GM23338 (cell line): Measurements from ENCODE around the gene MAP3K13. TPM values are rescaled to one million over a fixed set of nuclear protein-coding genes. Genes with fewer than 3 reads are reported as not detected.

Experiments used
- ATAC-seq: fragments of 200-7000 bp; cut with Tn5 transposase; 3 replicates; pipeline ENCODE4 v1.9.1; 2020
- DNase-seq: peaks from one replicate; pipeline ENCODE4 v3.0.0-alpha.2; 2015; ENCODE audit warnings: low spot score
- H2AFZ ChIP-seq: fragments of 200-600 bp; sonication (generic); 2 replicates; pipeline ENCODE4 v1.8.0; 2016; ENCODE audit warnings: antibody characterized with exemption, mild to moderate bottlenecking, moderate library complexity
- H3F3A ChIP-seq: fragments of 200-600 bp; sonication (generic); replicated peaks from 2 replicates; pipeline ENCODE4 v1.8.0; 2017; ENCODE audit warnings: antibody characterized with exemption, mixed run types, low read depth
- H3K27ac ChIP-seq: fragments of 200-600 bp; sonication (generic); 2 replicates; pipeline ENCODE4 v1.6.1; 2016; ENCODE audit warnings: low read depth
- H3K27me3 ChIP-seq: fragments of 200-600 bp; sonication (generic); 2 replicates; pipeline ENCODE4 v1.8.0; 2016; ENCODE audit warnings: mild to moderate bottlenecking, mixed run types, moderate library complexity; ENCODE audit not compliant: insufficient read depth
- H3K36me3 ChIP-seq: fragments of 200-600 bp; sonication (generic); 2 replicates; pipeline ENCODE4 v1.8.0; 2016; ENCODE audit warnings: mild to moderate bottlenecking; ENCODE audit not compliant: insufficient read depth
- H3K4me1 ChIP-seq: fragments of 200-600 bp; sonication (generic); 2 replicates; pipeline ENCODE4 v1.8.0; 2016; ENCODE audit warnings: mild to moderate bottlenecking, moderate library complexity; ENCODE audit not compliant: insufficient read depth
- H3K4me2 ChIP-seq: fragments of 200-600 bp; sonication (generic); 2 replicates; pipeline ENCODE4 v1.7.1; 2017; ENCODE audit warnings: mixed run types
- H3K4me3 ChIP-seq: fragments of 200-600 bp; sonication (generic); 2 replicates; pipeline ENCODE4 v1.6.1; 2016; ENCODE audit warnings: mixed run types
- H3K79me2 ChIP-seq: fragments of 200-600 bp; sonication (generic); replicated peaks from 2 replicates; pipeline ENCODE4 v1.8.0; 2017; ENCODE audit warnings: mild to moderate bottlenecking; ENCODE audit not compliant: insufficient read depth
- H3K9me2 ChIP-seq: fragments of 200-600 bp; sonication (generic); 2 replicates; pipeline ENCODE4 v1.8.0; 2017; ENCODE audit not compliant: insufficient read depth
- H4K20me1 ChIP-seq: fragments of 200-600 bp; sonication (generic); replicated peaks from 2 replicates; pipeline ENCODE4 v1.8.0; 2017; ENCODE audit warnings: mild to moderate bottlenecking; ENCODE audit not compliant: insufficient read depth
- H3K27ac Mint-ChIP-seq: 2 replicates; pipeline ENCODE4 v1.8.0; 2020; ENCODE audit warnings: inconsistent platforms, mild to moderate bottlenecking, moderate library complexity, mixed read lengths
- H3K27me3 Mint-ChIP-seq: 3 replicates; pipeline ENCODE4 v1.8.0; 2022; ENCODE audit warnings: low read depth, mild to moderate bottlenecking, moderate library complexity, mixed read lengths, inconsistent platforms; ENCODE audit not compliant: insufficient read depth, poor library complexity
- H3K36me3 Mint-ChIP-seq: 3 replicates; pipeline ENCODE4 v1.8.0; 2021; ENCODE audit warnings: low read depth, mild to moderate bottlenecking, inconsistent platforms, moderate library complexity, mixed read lengths
- H3K4me1 Mint-ChIP-seq: 3 replicates; pipeline ENCODE4 v1.8.0; 2020; ENCODE audit warnings: mild to moderate bottlenecking, inconsistent platforms, mixed read lengths
- H3K4me3 Mint-ChIP-seq: 3 replicates; pipeline ENCODE4 v1.8.0; 2021; ENCODE audit warnings: moderate library complexity, mild to moderate bottlenecking, inconsistent platforms, mixed read lengths
- H3K9me3 Mint-ChIP-seq: 3 replicates; pipeline ENCODE4 v1.8.0; 2020; ENCODE audit warnings: moderate library complexity, mild to moderate bottlenecking, inconsistent platforms, mixed read lengths
- ETS1 ChIP-seq: IDR thresholded peaks from 2 replicates; pipeline ENCODE4 v1.6.1; 2016; ENCODE audit warnings: antibody characterized with exemption
- EZH2 ChIP-seq: fragments of 200-600 bp; sonication (generic); IDR thresholded peaks from one replicate; pipeline ENCODE4 v1.8.0; 2017; ENCODE audit warnings: antibody characterized with exemption, mild to moderate bottlenecking, low read depth; ENCODE audit not compliant: unreplicated experiment
- EZH2phosphoT487 ChIP-seq: fragments of 200-600 bp; sonication (generic); IDR thresholded peaks from one replicate; pipeline ENCODE4 v1.8.1; 2018; ENCODE audit warnings: antibody characterized with exemption; ENCODE audit not compliant: unreplicated experiment
- JUNB ChIP-seq: IDR thresholded peaks from one replicate; pipeline ENCODE4 v1.6.1; 2016; ENCODE audit warnings: antibody characterized with exemption; ENCODE audit not compliant: unreplicated experiment
- NANOG ChIP-seq: IDR thresholded peaks from 2 replicates; pipeline ENCODE4 v1.6.1; 2016; ENCODE audit warnings: antibody characterized with exemption, borderline replicate concordance
- POLR2AphosphoS5 ChIP-seq: IDR thresholded peaks from 2 replicates; pipeline ENCODE4 v1.6.1; 2016; ENCODE audit warnings: antibody characterized with exemption, low read depth
- REST ChIP-seq: IDR thresholded peaks from one replicate; pipeline ENCODE4 v1.6.1; 2018; ENCODE audit warnings: antibody characterized with exemption; ENCODE audit not compliant: unreplicated experiment
- STAT1 ChIP-seq: IDR thresholded peaks from one replicate; pipeline ENCODE4 v1.6.1; 2016; ENCODE audit warnings: antibody characterized with exemption; ENCODE audit not compliant: unreplicated experiment
- ZNF114 ChIP-seq: fragments of 250-450 bp; sonication (Bioruptor Pico); IDR thresholded peaks from 2 replicates; pipeline ENCODE4 v1.5.0; 2020; ENCODE audit warnings: mild to moderate bottlenecking, moderate library complexity
- ZNF331 ChIP-seq: fragments of 250-450 bp; sonication (Bioruptor Pico); IDR thresholded peaks from 2 replicates; pipeline ENCODE4 v1.5.0; 2020; ENCODE audit warnings: low read depth, mild to moderate bottlenecking, moderate library complexity
- polyA plus RNA-seq: library from polyadenylated mRNA; unstranded; fragments of >200 nt; fragmentation: Nextera tagmentation; extraction: Ambion mirVana; gene quantifications from 2 replicates; pipeline ENCODE4 v1.2.1, GENCODE V29; 2016
- total RNA-seq: library from RNA; depleted of rRNA; stranded (reverse); fragments of >200 nt; shearing (Covaris generic); gene quantifications from 2 replicates; pipeline ENCODE4 v1.2.3, GENCODE V29; 2014
- TF ChIP-seq, protein P1 (sequence below), 2 experiments: fragments of 200-600 bp in 1 of 2; sonication (generic) in 1 of 2; conservative IDR thresholded peaks; 2 replicates each; pipeline versions ENCODE4 v1.5.1 to v1.6.1; 2016 to 2017; ENCODE audit warnings: antibody characterized with exemption in 2 of 2, low read depth in 2 of 2, mild to moderate bottlenecking in 2 of 2, moderate library complexity in 1 of 2
- TF ChIP-seq, protein P2 (sequence below): fragments of 250-450 bp; sonication (Bioruptor Pico); IDR thresholded peaks from 2 replicates; pipeline ENCODE4 v1.5.0; 2020; ENCODE audit warnings: mild to moderate bottlenecking, moderate library complexity

The MAP3K13 gene
- total and polyA plus RNA-seq, 2 experiments from 2014 or later, result 10.7 to 129 TPM

GRCh38 chr3:185473290-185473815, 110.4 kb downstream of the MAP3K13 start:
- no peak overlapping the region for H3K4me2 ChIP-seq
- no peaks in the 10 kb centered on the region for H3K36me3 ChIP-seq
- Mint-ChIP-seq H3K27ac (no peak overlapping the region), H3K9me3 (no peaks in the 10 kb centered on the region), H3K27me3 (peaks cover 2% of the 10 kb centered on the region), H3K4me3 (no peak overlapping the region), H3K4me1 (peaks cover 15% of the 10 kb centered on the region), H3K36me3 (no peaks in the 10 kb centered on the region)
- no peak overlapping the region for H3K4me3 ChIP-seq
- H3K9me2 ChIP-seq, result no peaks in the 10 kb centered on the region
- no peaks in the 10 kb centered on the region for H4K20me1 ChIP-seq
- no peaks in the 10 kb centered on the region for H3K27me3 ChIP-seq
- no peak overlapping the region for H3K27ac ChIP-seq
- DNase-seq (no peak), ATAC-seq (no peak)
- H3K4me1 ChIP-seq, result 0 out of 2 replicates have a peak, but pooled peaks cover 4% of the 10 kb centered on the region
- no peaks in the 10 kb centered on the region for H3K79me2 ChIP-seq
- H2AFZ ChIP-seq, result no peak overlapping the region
- TF ChIP-seq, protein P1, sequence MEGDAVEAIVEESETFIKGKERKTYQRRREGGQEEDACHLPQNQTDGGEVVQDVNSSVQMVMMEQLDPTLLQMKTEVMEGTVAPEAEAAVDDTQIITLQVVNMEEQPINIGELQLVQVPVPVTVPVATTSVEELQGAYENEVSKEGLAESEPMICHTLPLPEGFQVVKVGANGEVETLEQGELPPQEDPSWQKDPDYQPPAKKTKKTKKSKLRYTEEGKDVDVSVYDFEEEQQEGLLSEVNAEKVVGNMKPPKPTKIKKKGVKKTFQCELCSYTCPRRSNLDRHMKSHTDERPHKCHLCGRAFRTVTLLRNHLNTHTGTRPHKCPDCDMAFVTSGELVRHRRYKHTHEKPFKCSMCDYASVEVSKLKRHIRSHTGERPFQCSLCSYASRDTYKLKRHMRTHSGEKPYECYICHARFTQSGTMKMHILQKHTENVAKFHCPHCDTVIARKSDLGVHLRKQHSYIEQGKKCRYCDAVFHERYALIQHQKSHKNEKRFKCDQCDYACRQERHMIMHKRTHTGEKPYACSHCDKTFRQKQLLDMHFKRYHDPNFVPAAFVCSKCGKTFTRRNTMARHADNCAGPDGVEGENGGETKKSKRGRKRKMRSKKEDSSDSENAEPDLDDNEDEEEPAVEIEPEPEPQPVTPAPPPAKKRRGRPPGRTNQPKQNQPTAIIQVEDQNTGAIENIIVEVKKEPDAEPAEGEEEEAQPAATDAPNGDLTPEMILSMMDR (conservative IDR thresholded peaks at IDR 0.05; ENCODE audit: low read depth in 2 of 2), result no peak
- TF ChIP-seq JUNB (no peak), EZH2phosphoT487 (no peak), ETS1 (no peak), POLR2AphosphoS5 (no peak), ZNF114 (no peak), EZH2 (no peak), NANOG (no peak), REST (no peak), ZNF331 (CRISPR knock-in tag) (no peak), STAT1 (no peak)
- TF ChIP-seq, protein P2, sequence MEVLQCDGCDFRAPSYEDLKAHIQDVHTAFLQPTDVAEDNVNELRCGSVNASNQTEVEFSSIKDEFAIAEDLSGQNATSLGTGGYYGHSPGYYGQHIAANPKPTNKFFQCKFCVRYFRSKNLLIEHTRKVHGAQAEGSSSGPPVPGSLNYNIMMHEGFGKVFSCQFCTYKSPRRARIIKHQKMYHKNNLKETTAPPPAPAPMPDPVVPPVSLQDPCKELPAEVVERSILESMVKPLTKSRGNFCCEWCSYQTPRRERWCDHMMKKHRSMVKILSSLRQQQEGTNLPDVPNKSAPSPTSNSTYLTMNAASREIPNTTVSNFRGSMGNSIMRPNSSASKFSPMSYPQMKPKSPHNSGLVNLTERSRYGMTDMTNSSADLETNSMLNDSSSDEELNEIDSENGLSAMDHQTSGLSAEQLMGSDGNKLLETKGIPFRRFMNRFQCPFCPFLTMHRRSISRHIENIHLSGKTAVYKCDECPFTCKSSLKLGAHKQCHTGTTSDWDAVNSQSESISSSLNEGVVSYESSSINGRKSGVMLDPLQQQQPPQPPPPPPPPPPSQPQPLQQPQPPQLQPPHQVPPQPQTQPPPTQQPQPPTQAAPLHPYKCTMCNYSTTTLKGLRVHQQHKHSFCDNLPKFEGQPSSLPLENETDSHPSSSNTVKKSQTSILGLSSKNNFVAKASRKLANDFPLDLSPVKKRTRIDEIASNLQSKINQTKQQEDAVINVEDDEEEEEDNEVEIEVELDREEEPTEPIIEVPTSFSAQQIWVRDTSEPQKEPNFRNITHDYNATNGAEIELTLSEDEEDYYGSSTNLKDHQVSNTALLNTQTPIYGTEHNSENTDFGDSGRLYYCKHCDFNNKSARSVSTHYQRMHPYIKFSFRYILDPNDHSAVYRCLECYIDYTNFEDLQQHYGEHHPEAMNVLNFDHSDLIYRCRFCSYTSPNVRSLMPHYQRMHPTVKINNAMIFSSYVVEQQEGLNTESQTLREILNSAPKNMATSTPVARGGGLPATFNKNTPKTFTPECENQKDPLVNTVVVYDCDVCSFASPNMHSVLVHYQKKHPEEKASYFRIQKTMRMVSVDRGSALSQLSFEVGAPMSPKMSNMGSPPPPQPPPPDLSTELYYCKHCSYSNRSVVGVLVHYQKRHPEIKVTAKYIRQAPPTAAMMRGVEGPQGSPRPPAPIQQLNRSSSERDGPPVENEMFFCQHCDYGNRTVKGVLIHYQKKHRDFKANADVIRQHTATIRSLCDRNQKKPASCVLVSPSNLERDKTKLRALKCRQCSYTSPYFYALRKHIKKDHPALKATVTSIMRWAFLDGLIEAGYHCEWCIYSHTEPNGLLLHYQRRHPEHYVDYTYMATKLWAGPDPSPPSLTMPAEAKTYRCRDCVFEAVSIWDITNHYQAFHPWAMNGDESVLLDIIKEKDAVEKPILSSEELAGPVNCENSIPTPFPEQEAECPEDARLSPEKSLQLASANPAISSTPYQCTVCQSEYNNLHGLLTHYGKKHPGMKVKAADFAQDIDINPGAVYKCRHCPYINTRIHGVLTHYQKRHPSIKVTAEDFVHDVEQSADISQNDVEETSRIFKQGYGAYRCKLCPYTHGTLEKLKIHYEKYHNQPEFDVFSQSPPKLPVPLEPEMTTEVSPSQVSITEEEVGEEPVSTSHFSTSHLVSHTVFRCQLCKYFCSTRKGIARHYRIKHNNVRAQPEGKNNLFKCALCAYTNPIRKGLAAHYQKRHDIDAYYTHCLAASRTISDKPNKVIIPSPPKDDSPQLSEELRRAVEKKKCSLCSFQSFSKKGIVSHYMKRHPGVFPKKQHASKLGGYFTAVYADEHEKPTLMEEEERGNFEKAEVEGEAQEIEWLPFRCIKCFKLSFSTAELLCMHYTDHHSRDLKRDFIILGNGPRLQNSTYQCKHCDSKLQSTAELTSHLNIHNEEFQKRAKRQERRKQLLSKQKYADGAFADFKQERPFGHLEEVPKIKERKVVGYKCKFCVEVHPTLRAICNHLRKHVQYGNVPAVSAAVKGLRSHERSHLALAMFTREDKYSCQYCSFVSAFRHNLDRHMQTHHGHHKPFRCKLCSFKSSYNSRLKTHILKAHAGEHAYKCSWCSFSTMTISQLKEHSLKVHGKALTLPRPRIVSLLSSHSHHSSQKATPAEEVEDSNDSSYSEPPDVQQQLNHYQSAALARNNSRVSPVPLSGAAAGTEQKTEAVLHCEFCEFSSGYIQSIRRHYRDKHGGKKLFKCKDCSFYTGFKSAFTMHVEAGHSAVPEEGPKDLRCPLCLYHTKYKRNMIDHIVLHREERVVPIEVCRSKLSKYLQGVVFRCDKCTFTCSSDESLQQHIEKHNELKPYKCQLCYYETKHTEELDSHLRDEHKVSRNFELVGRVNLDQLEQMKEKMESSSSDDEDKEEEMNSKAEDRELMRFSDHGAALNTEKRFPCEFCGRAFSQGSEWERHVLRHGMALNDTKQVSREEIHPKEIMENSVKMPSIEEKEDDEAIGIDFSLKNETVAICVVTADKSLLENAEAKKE (CRISPR knock-in tag), result no peak
- no peaks in the 10 kb centered on the region for H3F3A ChIP-seq
